ENCODE data around the gene LRRTM3. TPM values are rescaled to one million over a fixed set of nuclear protein-coding genes. Genes with fewer than 3 reads are reported as not detected.

The LRRTM3 gene
- polyA plus RNA-seq, 2 of the 4 experiments (the other 2 are of a cell fraction) = not detected

DNA sequence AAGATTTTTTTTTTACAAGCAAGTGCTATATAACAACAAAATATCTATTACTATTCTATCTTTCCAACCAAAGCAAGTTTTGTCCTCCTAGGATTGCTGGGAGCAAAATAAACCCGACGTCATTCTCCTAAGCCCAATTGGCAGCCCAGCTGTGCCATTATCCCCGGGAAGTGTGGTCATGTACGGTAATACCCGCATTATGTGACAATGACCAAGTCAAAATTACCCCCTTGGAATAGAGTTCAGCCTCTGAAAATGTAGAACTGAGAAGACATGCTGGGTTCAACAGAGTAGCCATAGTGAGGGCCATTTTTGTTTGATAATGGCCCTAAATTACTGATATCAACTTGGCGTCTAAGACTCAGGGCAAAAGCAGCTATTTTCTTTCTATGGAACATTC, 215.5 kb downstream of the LRRTM3 start:
- Histone ChIP-seq H3K4me1 (no peaks in the 10 kb centered on the region), H3K27ac (no peak overlapping the region), H3K4me2 (no peak overlapping the region), H3K9me3 (no peaks in the 10 kb centered on the region), H3K4me3 (no peak overlapping the region)
- WGBS (ENCODE audit: missing lambda C conversion rate) = 40% methylated on average over 6 of the region's 6 CpGs
- no peak for ATAC-seq
- TF ChIP-seq NFE2L2 (conservative IDR thresholded peaks at IDR 0.05; ENCODE audit: low read length) = no peak
- no peak for TF ChIP-seq JUNB (IDR thresholded peaks at IDR 0.05)
- TF ChIP-seq KDM1A (IDR thresholded peaks at IDR 0.05; ENCODE audit: low read depth) = no peak
- FAIRE-seq = no peak
- ChIA-PET CTCF (no interaction called here), POLR2A (no interaction called here)
- no peak for DNase-seq (ENCODE audit: low read depth in 1 of 2, low spot score in 1 of 2)

DNA sequence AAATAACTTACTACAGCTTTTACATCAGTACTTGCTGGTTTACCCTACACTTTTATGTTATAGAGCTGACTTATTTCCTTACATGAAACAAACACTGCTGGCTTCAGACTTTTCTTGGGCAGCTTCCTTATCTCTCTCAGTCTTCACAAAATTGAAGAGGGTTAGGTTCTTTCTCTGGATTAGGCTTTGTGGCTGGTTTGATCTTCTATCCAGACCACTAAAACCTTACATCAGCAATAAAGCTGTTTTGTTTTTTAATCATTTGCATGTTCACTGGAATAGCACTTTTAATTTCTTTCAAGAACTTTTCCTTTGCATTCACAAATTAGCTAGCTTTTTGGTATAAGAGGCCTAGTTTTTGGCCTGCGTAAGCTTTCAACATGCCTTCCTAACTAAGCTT, 218.7 kb downstream of the LRRTM3 start:
- H3K9me3 ChIP-seq = no peaks in the 10 kb centered on the region
- no peak overlapping the region for H3K27ac ChIP-seq
- no peaks in the 10 kb centered on the region for H3K4me1 ChIP-seq
- CTCF ChIA-PET = interaction anchor here (1.1 kb wide), 1 partner anchor 97 kb away, joined by 4 read pairs; no protein-coding TSS in a partner anchor
- no peak for DNase-seq (ENCODE audit: low read depth in 1 of 2, low spot score in 1 of 2)
- WGBS (ENCODE audit: missing lambda C conversion rate) = 89% methylated on average over 1 of the region's 1 CpG
- ATAC-seq = no peak
- POLR2A ChIA-PET = no interaction called here
- no peak overlapping the region for H3K4me3 ChIP-seq
- no peak for FAIRE-seq
- no peak overlapping the region for H3K4me2 ChIP-seq
- TF ChIP-seq MAFK (IDR thresholded peaks at IDR 0.05; ENCODE audit: partially characterized antibody) (peak; percentile 55), FOXS1 (CRISPR knock-in tag; IDR thresholded peaks at IDR 0.05) (no peak)
